ENCODE measurements around the gene SUSD3. TPM values are rescaled to one million over a fixed set of nuclear protein-coding genes. Genes with fewer than 3 reads are reported as not detected.
"Not testable (repeated sequence)": the region's sequence is repeated elsewhere in the genome, so short reads cannot be mapped to it uniquely, and the experiment has no call there.

Gene SUSD3
- total and polyA plus RNA-seq, 2 donors from 2014 or later: 12.2 to 34.6 TPM

DNA sequence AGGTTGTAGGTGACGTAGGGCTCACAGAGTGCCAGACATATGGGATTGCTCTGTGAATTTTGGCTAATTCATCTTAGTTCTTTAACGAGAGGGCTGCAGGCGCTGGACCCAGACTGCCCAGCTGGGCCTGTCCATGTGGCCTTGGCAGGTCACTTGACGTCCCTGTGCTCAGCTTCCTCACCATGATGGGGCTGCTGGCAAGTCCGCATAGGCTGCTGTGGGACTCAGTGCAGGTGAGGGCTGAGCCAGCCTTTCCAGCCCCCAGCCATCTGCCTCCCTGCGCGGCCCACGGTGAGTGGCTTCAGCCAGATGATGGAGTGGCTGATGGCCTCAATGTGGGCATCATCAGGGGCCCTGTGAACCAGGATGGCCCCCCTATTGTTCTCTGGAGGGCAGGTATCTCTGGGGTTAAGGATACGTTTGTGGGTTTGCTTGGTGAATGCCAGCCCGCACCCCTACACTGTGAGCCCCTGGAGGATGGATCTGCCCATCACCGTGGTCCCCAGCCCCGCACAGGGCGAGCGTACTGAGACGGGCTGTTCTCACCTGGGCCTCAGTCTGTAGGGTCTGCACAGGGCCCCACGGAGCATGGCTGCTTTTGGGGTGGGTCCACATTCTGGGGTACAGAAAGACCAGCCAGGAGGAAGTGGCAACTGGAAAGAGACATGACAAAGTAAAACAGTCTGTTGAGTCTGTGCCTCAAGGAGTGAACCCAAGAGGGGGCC, 41.2 kb downstream of the SUSD3 start:
- no peaks in the 10 kb centered on the region for H3K36me3 ChIP-seq (ENCODE audit: control insufficient read depth in 2 of 3, insufficient read depth in 3 of 3, low read length in 3 of 3)
- TF ChIP-seq, protein P1, sequence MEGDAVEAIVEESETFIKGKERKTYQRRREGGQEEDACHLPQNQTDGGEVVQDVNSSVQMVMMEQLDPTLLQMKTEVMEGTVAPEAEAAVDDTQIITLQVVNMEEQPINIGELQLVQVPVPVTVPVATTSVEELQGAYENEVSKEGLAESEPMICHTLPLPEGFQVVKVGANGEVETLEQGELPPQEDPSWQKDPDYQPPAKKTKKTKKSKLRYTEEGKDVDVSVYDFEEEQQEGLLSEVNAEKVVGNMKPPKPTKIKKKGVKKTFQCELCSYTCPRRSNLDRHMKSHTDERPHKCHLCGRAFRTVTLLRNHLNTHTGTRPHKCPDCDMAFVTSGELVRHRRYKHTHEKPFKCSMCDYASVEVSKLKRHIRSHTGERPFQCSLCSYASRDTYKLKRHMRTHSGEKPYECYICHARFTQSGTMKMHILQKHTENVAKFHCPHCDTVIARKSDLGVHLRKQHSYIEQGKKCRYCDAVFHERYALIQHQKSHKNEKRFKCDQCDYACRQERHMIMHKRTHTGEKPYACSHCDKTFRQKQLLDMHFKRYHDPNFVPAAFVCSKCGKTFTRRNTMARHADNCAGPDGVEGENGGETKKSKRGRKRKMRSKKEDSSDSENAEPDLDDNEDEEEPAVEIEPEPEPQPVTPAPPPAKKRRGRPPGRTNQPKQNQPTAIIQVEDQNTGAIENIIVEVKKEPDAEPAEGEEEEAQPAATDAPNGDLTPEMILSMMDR (IDR thresholded peaks at IDR 0.05; ENCODE audit: borderline replicate concordance, extremely low read depth, insufficient read depth): no peak
- H3K27ac ChIP-seq (ENCODE audit: low read depth in 2 of 2, low read length in 2 of 2): no peak overlapping the region
- H3K9ac ChIP-seq (ENCODE audit: low read length in 3 of 3): no peak overlapping the region
- DNase-seq (peak in 2 of 5 donors; percentile 31 to 80), FAIRE-seq (no peak)
- no peaks in the 10 kb centered on the region for H3K27me3 ChIP-seq (ENCODE audit: control insufficient read depth, insufficient read depth, low read length)
- intact Hi-C loops (cut with DNase I): no loop called here
- no peak overlapping the region for H3K4me3 ChIP-seq (ENCODE audit: low read length in 3 of 3)
- peaks cover 0 to 2% (median 0%) of the 10 kb centered on the region in 3 donors for H3K9me3 ChIP-seq (ENCODE audit: control insufficient read depth in 2 of 3, insufficient read depth in 1 of 3, low read length in 3 of 3)
- peaks cover 3 to 31% (median 20%) of the 10 kb centered on the region in 3 donors for H3K4me1 ChIP-seq (ENCODE audit: control insufficient read depth in 2 of 3, insufficient read depth in 2 of 3, low read depth in 1 of 3, low read length in 3 of 3)

DNA sequence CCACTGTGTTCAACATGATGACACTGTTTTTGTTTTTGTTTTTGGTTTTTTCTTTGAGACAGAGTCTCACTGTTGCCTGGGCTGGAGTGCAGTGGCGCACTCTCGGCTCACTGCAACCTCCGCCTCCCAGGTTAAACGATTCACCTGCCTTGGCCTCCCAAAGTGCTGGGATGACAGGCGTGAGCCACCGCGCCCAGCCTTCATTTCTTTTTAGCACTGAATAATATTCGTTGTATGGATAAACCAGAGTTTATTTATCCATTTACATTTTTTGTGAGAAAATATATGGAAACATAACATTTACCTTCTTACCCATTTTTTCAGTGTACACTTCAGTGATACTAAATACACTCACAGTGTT, 41.8 kb downstream of the SUSD3 start:
- no peaks in the 10 kb centered on the region for H3K27me3 ChIP-seq (ENCODE audit: control insufficient read depth, insufficient read depth, low read length)
- H3K36me3 ChIP-seq (ENCODE audit: control insufficient read depth in 2 of 3, insufficient read depth in 3 of 3, low read length in 3 of 3): no peaks in the 10 kb centered on the region
- H3K4me1 ChIP-seq (ENCODE audit: control insufficient read depth in 2 of 3, insufficient read depth in 2 of 3, low read depth in 1 of 3, low read length in 3 of 3): peaks cover 0 to 26% (median 14%) of the 10 kb centered on the region in 3 donors
- TF ChIP-seq, protein P1 (IDR thresholded peaks at IDR 0.05; ENCODE audit: borderline replicate concordance, extremely low read depth, insufficient read depth): no peak
- H3K4me3 ChIP-seq (ENCODE audit: low read length in 3 of 3): no peak overlapping the region
- H3K27ac ChIP-seq (ENCODE audit: low read depth in 2 of 2, low read length in 2 of 2): no peak overlapping the region
- FAIRE-seq: no peak
- no peak overlapping the region for H3K9ac ChIP-seq (ENCODE audit: low read length in 3 of 3)
- intact Hi-C loops (cut with DNase I): no loop called here
- H3K9me3 ChIP-seq (ENCODE audit: control insufficient read depth in 2 of 3, insufficient read depth in 1 of 3, low read length in 3 of 3): peaks cover 0 to 2% (median 0%) of the 10 kb centered on the region in 3 donors
- DNase-seq: peak in 1 of 5 donors; percentile 38

DNA sequence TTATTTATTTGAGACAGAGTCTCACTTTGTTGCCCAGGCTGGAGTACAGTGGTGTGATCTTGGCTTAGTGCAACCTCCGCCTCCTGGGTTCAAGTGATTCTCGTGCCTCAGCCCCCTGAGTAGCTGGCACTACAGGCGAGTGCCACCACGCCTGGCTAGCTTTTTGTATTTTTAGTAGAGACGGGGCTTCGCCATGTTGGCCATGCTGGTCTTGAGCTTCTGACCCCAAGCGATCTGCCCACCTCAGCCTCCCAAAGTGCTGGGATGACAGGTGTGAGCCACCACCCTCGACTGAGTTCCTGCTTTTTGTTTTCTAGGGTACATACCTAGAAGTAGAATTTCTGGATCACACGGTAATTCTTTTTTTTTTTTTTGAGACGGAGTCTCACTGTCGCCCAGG, 42.6 kb downstream of the SUSD3 start:
- H3K4me3 ChIP-seq (ENCODE audit: low read length in 3 of 3); intact Hi-C loops (cut with DNase I); H3K27ac ChIP-seq (ENCODE audit: low read depth in 2 of 2, low read length in 2 of 2); FAIRE-seq; H3K9me3 ChIP-seq (ENCODE audit: control insufficient read depth in 2 of 3, insufficient read depth in 1 of 3, low read length in 3 of 3); H3K9ac ChIP-seq (ENCODE audit: low read length in 3 of 3); H3K27me3 ChIP-seq (ENCODE audit: control insufficient read depth, insufficient read depth, low read length); H3K36me3 ChIP-seq (ENCODE audit: control insufficient read depth in 2 of 3, insufficient read depth in 3 of 3, low read length in 3 of 3): not testable (repeated sequence)
- DNase-seq: peak in 2 of 5 donors; percentile 29 to 30
- peaks cover 0 to 26% (median 14%) of the 10 kb centered on the region in 3 donors for H3K4me1 ChIP-seq (ENCODE audit: control insufficient read depth in 2 of 3, insufficient read depth in 2 of 3, low read depth in 1 of 3, low read length in 3 of 3)

DNA sequence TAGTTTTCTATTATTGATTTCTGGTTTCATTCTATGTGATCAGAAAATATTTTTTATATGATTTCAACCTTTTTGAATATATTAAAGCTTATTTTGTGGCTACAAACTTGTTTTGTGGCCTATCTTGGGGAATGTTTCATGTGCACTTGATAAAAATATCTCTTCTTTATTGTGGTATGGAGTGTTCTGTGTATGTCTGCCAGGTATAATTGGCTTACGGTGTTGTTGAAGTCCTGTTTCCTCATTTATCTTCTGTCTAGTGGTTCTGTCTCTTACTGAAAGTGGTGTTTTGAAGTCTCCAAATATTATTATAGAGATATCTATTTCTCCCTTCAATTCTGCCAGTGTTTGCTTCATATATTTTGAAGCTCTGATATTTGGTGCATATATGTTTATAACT, 47.1 kb downstream of the SUSD3 start:
- Histone ChIP-seq H3K4me1 (ENCODE audit: control insufficient read depth in 2 of 3, insufficient read depth in 2 of 3, low read depth in 1 of 3, low read length in 3 of 3) (peaks cover 0 to 3% (median 2%) of the 10 kb centered on the region in 3 donors), H3K4me3 (ENCODE audit: low read length in 3 of 3) (no peak overlapping the region), H3K27me3 (ENCODE audit: control insufficient read depth, insufficient read depth, low read length) (no peaks in the 10 kb centered on the region), H3K36me3 (ENCODE audit: control insufficient read depth in 2 of 3, insufficient read depth in 3 of 3, low read length in 3 of 3) (no peaks in the 10 kb centered on the region), H3K9me3 (ENCODE audit: control insufficient read depth in 2 of 3, insufficient read depth in 1 of 3, low read length in 3 of 3) (peaks cover 0 to 2% (median 0%) of the 10 kb centered on the region in 3 donors), H3K27ac (ENCODE audit: low read depth in 2 of 2, low read length in 2 of 2) (no peak overlapping the region), H3K9ac (ENCODE audit: low read length in 3 of 3) (no peak overlapping the region)
- FAIRE-seq: no peak
- no peak for DNase-seq
- intact Hi-C loops (cut with DNase I): no loop called here
- TF ChIP-seq, protein P1 (IDR thresholded peaks at IDR 0.05; ENCODE audit: borderline replicate concordance, extremely low read depth, insufficient read depth): no peak

Data from kidney (tissue), 14 donors.